Kasumi-1 (cell line): ENCODE data around the gene TJP2.

Experiments
- DNase-seq, 2 experiments: peaks; one replicate each; lab custom pipeline; 2025; lab: John Stamatoyannopoulos, UW

Gene TJP2

GRCh38 chr9:69173891-69174615 is at the start of gene TJP2:
Gene TJP2, plus strand, starts transcription at chr9:69174277. Its CDS starts 96 bp downstream, at chr9:69174373.
- DNase-seq: peak; percentile 46 to 48

- DNase-seq: no peak
Observed at GRCh38 chr9:69130456-69131441, 43.3 kb upstream of the TJP2 start.

DNA sequence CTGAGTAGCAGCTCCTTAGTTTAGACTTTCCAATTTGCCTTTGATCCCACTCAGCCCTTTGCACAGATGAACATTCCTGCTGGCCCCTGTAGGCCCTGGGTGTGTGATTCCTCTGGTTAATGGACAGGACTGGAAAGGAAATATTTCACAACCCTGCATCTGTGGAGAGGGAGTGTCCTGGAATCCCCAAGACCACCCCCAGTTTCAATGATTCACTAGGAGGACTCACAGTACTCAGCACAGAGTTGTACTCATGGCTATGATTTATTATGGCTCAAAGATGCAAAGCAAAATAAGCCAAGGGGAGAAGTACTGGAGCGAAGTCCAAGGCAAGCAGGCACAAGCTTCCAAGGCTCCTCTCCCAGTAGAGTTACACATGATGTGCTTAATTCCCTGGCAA is 42.4 kb upstream of the TJP2 start:
- no peak for DNase-seq

DNA sequence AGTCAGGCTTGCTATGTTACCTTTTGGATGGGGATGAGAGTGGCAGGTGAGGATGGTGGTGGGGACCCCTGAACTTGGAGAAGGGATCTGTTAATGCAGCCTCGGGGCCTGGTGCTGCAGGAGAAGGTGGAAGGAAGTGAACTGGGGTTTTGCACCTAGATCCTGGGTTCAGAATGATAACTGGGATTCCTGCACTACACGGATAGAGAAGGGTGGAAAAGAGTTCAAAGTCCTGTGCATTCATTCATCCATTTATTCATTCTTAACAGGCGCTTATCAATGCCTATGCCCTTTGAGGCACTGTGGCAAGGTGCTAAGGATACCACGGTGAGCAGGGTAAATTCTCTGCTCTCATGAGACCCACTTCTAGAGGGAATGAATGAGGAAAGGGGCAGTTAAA is 41.7 kb upstream of the TJP2 start:
- DNase-seq: no peak

GRCh38 chr9:69134412-69134811 is 39.7 kb upstream of the TJP2 start:
- no peak for DNase-seq

- DNase-seq: no peak
Observed at GRCh38 chr9:69136185-69136584, 37.9 kb upstream of the TJP2 start.

DNA sequence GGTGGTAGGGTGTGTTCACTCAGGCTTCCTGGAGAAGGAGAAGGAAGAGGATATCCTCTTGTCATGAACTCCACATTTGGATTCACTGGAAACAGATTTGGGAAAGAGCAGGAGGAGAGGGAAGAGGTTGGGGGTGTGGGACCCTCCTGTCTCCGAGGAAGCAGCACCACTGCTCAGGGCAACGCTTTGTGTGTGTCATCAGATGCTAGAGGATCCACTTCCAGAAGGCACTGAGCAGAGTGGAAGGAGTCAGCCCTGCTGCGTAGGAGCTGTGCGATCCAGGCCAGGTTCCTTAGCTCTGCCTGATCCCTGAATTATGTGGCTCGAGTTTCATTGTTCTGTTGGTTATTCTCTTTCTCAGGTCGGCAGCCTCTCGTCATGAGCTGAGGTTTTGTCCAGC is 37.3 kb upstream of the TJP2 start:
- no peak for DNase-seq

DNA sequence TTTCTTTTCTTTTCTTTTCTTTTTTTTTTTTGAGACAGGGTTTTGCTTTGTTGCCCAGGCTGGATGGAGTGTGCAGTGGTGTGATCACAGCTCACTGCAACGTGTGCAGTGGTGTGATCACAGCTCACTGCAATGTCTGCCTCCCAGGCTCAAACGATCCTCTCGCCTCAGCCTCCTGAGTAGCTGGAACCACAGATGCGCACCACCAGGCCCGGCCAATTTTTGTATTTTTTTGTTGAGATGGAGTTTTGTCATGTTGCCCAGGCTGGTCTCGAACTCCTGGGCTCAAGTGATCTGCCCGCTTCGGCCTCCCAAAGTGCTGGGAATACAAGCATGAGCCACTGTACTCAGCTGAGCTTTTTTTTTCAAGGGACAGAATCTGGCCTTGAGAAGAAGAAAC is 36.8 kb upstream of the TJP2 start:
- DNase-seq: no peak

GRCh38 chr9:69139596-69139995 is 34.5 kb upstream of the TJP2 start:
- DNase-seq: no peak

DNA sequence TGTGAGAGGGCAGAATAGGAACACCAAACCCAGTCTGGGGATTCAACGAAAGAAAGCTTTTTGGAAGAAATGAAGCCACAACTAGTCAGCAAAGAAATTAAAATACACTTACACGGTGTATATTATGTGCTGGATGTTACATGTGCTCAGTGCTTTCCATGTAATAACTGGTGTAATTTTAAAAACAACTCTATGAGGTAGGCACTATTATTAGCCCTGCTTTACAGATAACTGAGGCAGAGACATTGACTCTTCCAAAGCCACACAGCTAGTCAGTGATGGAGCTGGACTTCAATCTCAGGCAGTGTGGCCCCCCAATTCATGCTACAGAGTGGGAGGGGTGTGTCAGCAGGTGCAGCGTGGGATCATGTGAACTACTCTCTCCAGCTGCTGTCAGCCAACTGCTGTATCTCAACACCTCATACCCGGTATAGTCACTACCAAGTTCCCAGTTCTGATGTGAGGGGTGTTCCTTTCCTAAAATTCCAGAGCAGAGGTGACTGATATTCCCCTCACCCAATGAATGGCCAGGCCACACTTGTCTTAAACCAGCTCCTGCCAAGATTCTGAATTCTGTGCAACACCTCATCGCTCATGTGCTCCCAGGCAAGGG is 33.8 kb upstream of the TJP2 start:
- DNase-seq: no peak

DNA sequence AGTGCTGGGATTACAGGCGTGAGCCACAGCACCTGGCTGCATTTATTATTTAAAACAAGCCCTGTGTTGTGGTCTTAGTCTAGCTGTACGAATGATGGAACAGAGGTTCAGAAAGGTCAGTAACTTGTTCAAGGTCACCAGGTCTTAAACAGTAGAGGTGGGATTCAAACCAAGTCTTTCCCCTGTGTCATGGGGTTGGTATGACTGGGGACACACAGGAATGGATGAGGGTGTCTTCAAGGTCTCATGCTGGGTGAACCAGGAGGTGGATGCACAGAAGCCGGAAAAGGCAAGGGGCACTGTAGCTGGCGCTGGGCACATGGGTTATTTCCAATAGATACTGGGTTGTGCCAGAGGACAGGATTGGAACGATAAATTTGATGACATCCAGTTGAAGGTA is 32.2 kb upstream of the TJP2 start:
- no peak for DNase-seq

DNA sequence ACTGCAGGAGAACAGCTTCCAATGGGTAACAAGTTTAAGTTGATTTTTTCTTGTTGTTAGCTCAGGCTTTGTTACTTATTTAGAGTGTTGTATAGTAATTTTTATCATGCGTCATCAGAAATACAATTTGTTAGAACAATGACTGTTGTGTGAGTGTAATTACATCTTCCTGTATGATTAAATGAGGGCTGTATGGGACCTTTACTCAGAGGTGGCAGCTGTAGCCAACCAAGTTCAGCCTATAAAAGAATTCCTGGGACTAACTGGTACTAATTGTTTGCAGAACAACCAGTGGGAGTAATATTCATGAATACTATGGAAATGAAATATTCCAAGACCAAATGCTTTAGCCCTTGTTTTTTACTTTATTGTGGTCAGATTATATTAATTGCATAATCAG is 30.8 kb upstream of the TJP2 start:
- DNase-seq: no peak

DNA sequence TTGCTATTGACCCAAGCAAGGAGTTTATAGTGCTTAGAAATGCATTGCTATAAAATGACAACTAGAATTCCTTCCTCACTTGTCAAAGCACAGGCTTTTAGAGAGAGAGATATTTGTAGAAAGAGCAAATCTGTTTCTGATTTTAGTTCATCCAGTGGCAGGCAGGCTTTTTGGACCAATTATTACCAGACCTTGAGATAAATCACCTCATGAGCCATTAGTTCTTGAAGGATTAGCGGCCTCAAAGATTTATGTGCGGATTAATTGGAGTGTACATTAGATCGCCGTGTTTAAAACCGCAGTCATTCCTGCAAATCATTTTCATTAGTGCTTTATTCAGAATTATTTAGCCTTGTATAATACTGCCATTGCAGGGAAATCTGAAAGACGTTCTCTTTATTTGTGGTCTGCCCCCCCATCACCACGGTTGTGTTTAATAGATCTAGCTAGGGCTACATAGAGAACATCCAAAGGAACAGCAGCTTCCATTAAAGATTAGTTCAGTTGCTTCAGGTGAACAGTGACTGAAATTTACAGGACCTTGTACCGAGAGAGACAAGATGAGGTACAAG is 28.8 kb upstream of the TJP2 start:
- DNase-seq: no peak

- no peak for DNase-seq
Observed at GRCh38 chr9:69147041-69147834, 26.8 kb upstream of the TJP2 start.

DNA sequence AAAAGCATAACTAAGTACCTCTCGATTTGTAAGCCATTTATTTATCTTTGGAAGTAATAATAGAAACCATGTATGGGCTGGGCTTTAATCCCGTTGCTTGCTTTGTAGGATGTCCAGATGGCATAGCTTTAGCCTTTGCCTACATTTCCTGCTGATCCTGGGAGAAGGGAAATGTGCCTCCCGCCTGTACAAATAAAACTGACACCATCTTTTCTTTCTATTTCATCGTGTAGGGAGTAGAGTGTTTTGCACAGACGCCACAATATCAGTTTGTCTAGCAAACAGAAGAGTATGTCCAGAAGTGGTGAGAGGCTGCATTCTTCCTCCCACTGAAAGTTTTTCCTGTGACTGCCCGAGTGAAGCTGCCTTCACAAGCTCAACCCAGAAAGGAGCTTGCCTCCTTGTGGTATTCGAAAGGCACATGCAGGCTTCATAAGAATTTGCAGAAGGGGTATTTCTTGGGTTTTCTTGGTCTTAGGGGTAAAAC is 24.7 kb upstream of the TJP2 start:
- no peak for DNase-seq

DNA sequence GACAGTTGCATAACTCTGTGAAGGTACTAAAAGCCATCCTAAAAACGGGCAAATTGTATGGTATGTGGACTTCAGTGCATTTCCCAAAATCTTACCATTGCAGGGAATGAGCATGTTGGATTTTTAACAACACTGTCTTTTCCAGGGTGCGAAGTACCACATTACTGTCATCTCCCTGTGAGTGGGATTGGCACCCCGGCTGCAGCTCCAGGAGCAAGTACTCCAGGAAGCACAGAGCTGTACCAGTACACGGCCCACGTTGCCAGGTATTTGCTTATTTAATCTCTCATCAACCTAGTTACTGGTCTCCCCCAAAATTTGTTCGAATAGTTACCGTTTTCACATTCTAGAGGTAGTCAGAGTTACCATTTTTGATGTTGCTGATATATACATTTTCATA is 22.6 kb upstream of the TJP2 start:
- DNase-seq: no peak

GRCh38 chr9:69153707-69154521 is 20.2 kb upstream of the TJP2 start:
- no peak for DNase-seq

DNA sequence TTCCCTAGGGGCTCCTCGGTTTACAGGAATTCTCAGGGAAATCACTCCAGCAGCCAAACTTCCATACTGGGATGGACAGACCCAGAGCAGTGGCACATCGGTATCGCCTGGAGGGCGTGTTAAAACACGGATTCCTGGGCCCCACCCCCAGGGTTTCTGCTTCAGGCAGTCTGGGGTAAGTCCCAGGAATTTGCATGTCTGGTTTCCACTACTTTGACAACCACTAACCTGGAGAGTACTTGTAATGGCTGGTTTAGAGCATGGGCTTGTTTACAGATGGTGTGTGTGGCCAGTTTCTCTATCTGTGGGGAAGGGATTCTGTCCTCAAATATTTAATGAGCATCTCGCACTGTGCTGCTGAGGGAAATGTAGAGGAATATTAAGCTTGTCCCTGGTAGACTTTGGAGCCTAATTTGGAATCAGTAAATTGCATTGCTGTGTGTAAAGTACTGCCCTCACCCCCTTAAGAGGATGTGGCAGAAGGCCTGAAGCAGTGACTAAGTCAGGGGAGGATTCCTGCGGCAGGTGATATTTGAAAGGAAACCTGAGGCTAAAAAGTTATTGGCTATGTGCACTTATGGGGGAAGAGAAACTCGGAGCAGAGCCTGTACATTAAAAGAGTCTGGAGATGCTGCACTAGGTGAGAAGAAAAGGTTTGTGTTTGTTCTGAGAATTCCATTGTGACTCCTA is 18.6 kb upstream of the TJP2 start:
- DNase-seq: no peak

DNA sequence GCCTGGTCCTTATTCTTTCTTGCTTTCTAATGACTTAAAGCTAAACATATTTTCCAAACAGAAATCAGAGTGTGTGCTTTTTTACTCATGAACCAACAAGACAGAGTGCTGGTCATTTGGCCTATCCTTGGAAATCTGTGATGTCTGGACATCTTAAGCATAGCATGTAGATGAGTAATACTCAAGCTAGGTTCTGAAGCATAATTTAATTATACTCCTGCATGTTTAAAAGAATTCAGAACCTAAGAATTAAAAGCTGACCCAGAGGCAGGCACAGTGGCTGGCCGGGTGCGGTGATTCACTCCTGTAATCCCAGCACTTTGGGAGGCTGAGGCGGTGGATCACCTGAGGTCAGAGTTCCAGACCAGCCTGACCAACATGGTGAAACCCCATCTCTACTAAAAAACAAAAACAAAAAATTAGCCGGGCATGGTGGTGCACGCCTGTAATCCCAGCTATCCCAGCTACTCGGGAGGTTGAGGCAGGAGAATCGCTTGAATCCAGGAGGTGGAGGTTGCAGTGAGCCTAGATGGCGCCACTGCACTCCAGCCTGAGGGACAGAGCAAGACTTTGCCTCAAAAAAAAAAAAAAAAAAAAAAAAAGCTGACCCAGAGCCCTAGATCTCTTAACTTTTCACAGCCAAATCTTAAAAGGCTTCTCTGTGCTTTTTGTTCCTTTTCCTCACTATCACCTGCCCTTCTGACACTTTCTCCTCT is 16.2 kb upstream of the TJP2 start:
- DNase-seq: no peak
